HEK293 (cell line): ENCODE results near the gene CMAS.

Experiments used
- CTCF ChIA-PET: fragments of 350-600 bp; formaldehyde crosslinking; extraction: SDS; loops from one replicate; lab custom pipeline; 2021; ENCODE audit warnings: antibody characterized with exemption; lab: Yijun Ruan, JAX
- POLR2A ChIA-PET: fragments of 300-600 bp; formaldehyde crosslinking; extraction: SDS; loops from one replicate; lab custom pipeline; 2020; ENCODE audit warnings: antibody characterized with exemption, inconsistent platforms; lab: Yijun Ruan, JAX
- H3K27ac ChIP-seq: fragments of 200-500 bp; sonication (Bioruptor generic); 2 replicates; pipeline ENCODE4 v1.5.1; 2014; ENCODE audit warnings: low read depth, low read length, control low read depth, inconsistent platforms; ENCODE audit errors: extremely low read depth
- H3K36me3 ChIP-seq, 2 experiments: fragments of 200-500 bp in 1 of 2; sonication (Bioruptor generic) in 1 of 2; 1 replicate in 1 of 2; 2 replicates in 1 of 2; pipeline ENCODE4 v1.5.1; 2014 to 2017; ENCODE audit warnings: inconsistent platforms in 2 of 2, low read length in 2 of 2; ENCODE audit not compliant: control insufficient read depth in 2 of 2, insufficient read depth in 1 of 2
- H3K4me1 ChIP-seq: fragments of 200-500 bp; sonication (Bioruptor generic); 2 replicates; pipeline ENCODE4 v1.5.1; 2014; ENCODE audit warnings: mild to moderate bottlenecking, low read length, inconsistent platforms; ENCODE audit not compliant: control insufficient read depth, insufficient read depth
- H3K4me3 ChIP-seq: 2 replicates; pipeline ENCODE4 v1.5.1; 2011; ENCODE audit warnings: low read depth, mild to moderate bottlenecking, control low read depth, low read length, moderate library complexity
- H3K9me3 ChIP-seq: fragments of 200-500 bp; sonication (Bioruptor generic); 2 replicates; pipeline ENCODE4 v1.5.1; 2014; ENCODE audit warnings: low read depth, low read length, inconsistent platforms; ENCODE audit not compliant: control insufficient read depth, insufficient read depth
- GLIS1 ChIP-seq: fragments of 450-650 bp; formaldehyde crosslinking; IDR thresholded peaks from 2 replicates; pipeline ENCODE4 v1.5.1; 2016; ENCODE audit warnings: missing biosample characterization, missing genetic modification characterization
- HOXD13 ChIP-seq: sonication (generic); formaldehyde crosslinking; IDR thresholded peaks from 2 replicates; pipeline ENCODE4 v1.8.0; 2022; ENCODE audit warnings: missing genetic modification reagents, borderline replicate concordance
- IKZF3 ChIP-seq: fragments of 450-650 bp; IDR thresholded peaks from 2 replicates; pipeline ENCODE4 v1.5.0; 2018; ENCODE audit warnings: missing biosample characterization, mild to moderate bottlenecking, missing genetic modification characterization, moderate library complexity
- KLF8 ChIP-seq: fragments of 450-650 bp; formaldehyde crosslinking; IDR thresholded peaks from 2 replicates; pipeline ENCODE4 v1.5.1; 2016; ENCODE audit warnings: missing biosample characterization, missing genetic modification characterization
- REPIN1 ChIP-seq: fragments of 450-650 bp; formaldehyde crosslinking; IDR thresholded peaks from 2 replicates; pipeline ENCODE4 v1.5.1; 2017; ENCODE audit warnings: missing biosample characterization, missing genetic modification characterization, low read depth
- ZBTB48 ChIP-seq: fragments of 450-650 bp; formaldehyde crosslinking; IDR thresholded peaks from 2 replicates; pipeline ENCODE4 v1.5.1; 2016; ENCODE audit warnings: missing biosample characterization, missing genetic modification characterization
- ZNF121 ChIP-seq: fragments of 450-650 bp; formaldehyde crosslinking; IDR thresholded peaks from 2 replicates; pipeline ENCODE4 v1.5.1; 2016; ENCODE audit warnings: missing biosample characterization, missing genetic modification characterization
- ZNF138 ChIP-seq: fragments of 450-650 bp; formaldehyde crosslinking; IDR thresholded peaks from 2 replicates; pipeline ENCODE4 v1.5.1; 2016; ENCODE audit warnings: missing biosample characterization, missing genetic modification characterization, borderline replicate concordance
- ZNF146 ChIP-seq: fragments of 450-650 bp; formaldehyde crosslinking; IDR thresholded peaks from 2 replicates; pipeline ENCODE4 v1.5.1; 2016; ENCODE audit warnings: missing biosample characterization, missing genetic modification characterization
- ZNF16 ChIP-seq: fragments of 450-650 bp; formaldehyde crosslinking; IDR thresholded peaks from 2 replicates; pipeline ENCODE4 v1.5.1; 2016; ENCODE audit warnings: low read depth, missing biosample characterization, missing genetic modification characterization
- ZNF169 ChIP-seq: fragments of 450-650 bp; formaldehyde crosslinking; IDR thresholded peaks from 2 replicates; pipeline ENCODE4 v1.5.1; 2016; ENCODE audit warnings: missing biosample characterization, missing genetic modification characterization
- ZNF175 ChIP-seq: fragments of 450-650 bp; formaldehyde crosslinking; IDR thresholded peaks from 2 replicates; pipeline ENCODE4 v1.5.1; 2016; ENCODE audit warnings: missing biosample characterization, missing genetic modification characterization
- ZNF239 ChIP-seq: fragments of 450-650 bp; formaldehyde crosslinking; IDR thresholded peaks from 2 replicates; pipeline ENCODE4 v1.5.1; 2016; ENCODE audit warnings: missing biosample characterization, missing genetic modification characterization
- ZNF266 ChIP-seq: fragments of 450-650 bp; formaldehyde crosslinking; IDR thresholded peaks from 2 replicates; pipeline ENCODE4 v1.5.1; 2016; ENCODE audit warnings: missing biosample characterization, missing genetic modification characterization, low read depth
- ZNF37A ChIP-seq: fragments of 450-650 bp; IDR thresholded peaks from 2 replicates; pipeline ENCODE4 v1.5.1; 2018; ENCODE audit warnings: missing biosample characterization, missing genetic modification characterization
- ZNF473 ChIP-seq: fragments of 450-650 bp; formaldehyde crosslinking; IDR thresholded peaks from 2 replicates; pipeline ENCODE4 v1.5.1; 2017; ENCODE audit warnings: missing biosample characterization, missing genetic modification characterization
- ZNF48 ChIP-seq: fragments of 450-650 bp; formaldehyde crosslinking; IDR thresholded peaks from 2 replicates; pipeline ENCODE4 v1.5.1; 2016; ENCODE audit warnings: missing biosample characterization, missing genetic modification characterization
- ZNF561 ChIP-seq: fragments of 450-650 bp; IDR thresholded peaks from 2 replicates; pipeline ENCODE4 v1.5.1; 2018; ENCODE audit warnings: missing biosample characterization, missing genetic modification characterization, borderline replicate concordance
- ZNF658 ChIP-seq: fragments of 450-650 bp; formaldehyde crosslinking; IDR thresholded peaks from 2 replicates; pipeline ENCODE4; 2016; ENCODE audit warnings: missing biosample characterization, missing genetic modification characterization
- ZNF776 ChIP-seq: fragments of 450-650 bp; formaldehyde crosslinking; IDR thresholded peaks from 2 replicates; pipeline ENCODE4 v1.5.0; 2017; ENCODE audit warnings: missing biosample characterization, missing genetic modification characterization, borderline replicate concordance
- TF ChIP-seq, protein P1 (sequence below): fragments of 450-650 bp; formaldehyde crosslinking; IDR thresholded peaks from 2 replicates; pipeline ENCODE4 v1.5.1; 2017; ENCODE audit warnings: missing biosample characterization, mild to moderate bottlenecking, missing genetic modification characterization, moderate library complexity
- TF ChIP-seq, protein P2 (sequence below): fragments of 450-650 bp; formaldehyde crosslinking; IDR thresholded peaks from 2 replicates; pipeline ENCODE4 v1.5.1; 2016; ENCODE audit warnings: missing biosample characterization, missing genetic modification characterization
- TF ChIP-seq, protein P3 (sequence below): fragments of 450-650 bp; formaldehyde crosslinking; IDR thresholded peaks from 2 replicates; pipeline ENCODE4; 2016; ENCODE audit warnings: missing biosample characterization, missing genetic modification characterization
- TF ChIP-seq, protein P4 (sequence below): fragments of 450-650 bp; formaldehyde crosslinking; IDR thresholded peaks from 2 replicates; pipeline ENCODE4 v1.5.1; 2016; ENCODE audit warnings: missing biosample characterization, missing genetic modification characterization
- TF ChIP-seq, protein P5 (sequence below): IDR thresholded peaks from 2 replicates; pipeline ENCODE4 v1.6.1; 2011; ENCODE audit warnings: mild to moderate bottlenecking, low read depth, low read length, borderline replicate concordance
- TF ChIP-seq, protein P6 (sequence below): fragments of 450-650 bp; formaldehyde crosslinking; IDR thresholded peaks from 2 replicates; pipeline ENCODE4 v1.5.1; 2016; ENCODE audit warnings: missing biosample characterization, missing genetic modification characterization
- TF ChIP-seq, protein P7 (sequence below): fragments of 450-650 bp; formaldehyde crosslinking; IDR thresholded peaks from 2 replicates; pipeline ENCODE4 v1.5.1; 2017; ENCODE audit warnings: missing biosample characterization, missing genetic modification characterization

Gene CMAS

DNA sequence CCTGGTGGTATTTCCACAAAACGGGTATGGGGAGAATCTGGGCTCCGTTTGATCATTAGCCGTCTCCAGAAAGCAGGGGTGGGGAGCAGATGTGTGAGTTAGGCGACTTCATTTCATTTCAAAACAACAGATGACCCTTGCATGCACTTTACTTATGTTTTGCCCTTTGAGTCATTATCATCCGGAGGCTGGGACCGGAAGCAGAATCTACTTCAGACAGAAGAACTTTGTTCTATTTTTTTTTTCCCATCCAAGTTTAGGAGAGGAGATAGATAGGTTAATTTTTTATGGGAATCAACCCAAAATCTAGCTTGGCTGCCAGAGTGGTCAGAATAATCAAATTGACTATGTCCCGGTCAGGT is 31.3 kb upstream of the CMAS start (continued):
- TF ChIP-seq ZNF138 (tag by site-specific recombination) = no peak
- TF ChIP-seq, protein P1, sequence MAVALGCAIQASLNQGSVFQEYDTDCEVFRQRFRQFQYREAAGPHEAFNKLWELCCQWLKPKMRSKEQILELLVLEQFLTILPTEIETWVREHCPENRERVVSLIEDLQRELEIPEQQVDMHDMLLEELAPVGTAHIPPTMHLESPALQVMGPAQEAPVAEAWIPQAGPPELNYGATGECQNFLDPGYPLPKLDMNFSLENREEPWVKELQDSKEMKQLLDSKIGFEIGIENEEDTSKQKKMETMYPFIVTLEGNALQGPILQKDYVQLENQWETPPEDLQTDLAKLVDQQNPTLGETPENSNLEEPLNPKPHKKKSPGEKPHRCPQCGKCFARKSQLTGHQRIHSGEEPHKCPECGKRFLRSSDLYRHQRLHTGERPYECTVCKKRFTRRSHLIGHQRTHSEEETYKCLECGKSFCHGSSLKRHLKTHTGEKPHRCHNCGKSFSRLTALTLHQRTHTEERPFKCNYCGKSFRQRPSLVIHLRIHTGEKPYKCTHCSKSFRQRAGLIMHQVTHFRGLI (tag by site-specific recombination) = no peak
- no peak for TF ChIP-seq REPIN1
- TF ChIP-seq, protein P2, sequence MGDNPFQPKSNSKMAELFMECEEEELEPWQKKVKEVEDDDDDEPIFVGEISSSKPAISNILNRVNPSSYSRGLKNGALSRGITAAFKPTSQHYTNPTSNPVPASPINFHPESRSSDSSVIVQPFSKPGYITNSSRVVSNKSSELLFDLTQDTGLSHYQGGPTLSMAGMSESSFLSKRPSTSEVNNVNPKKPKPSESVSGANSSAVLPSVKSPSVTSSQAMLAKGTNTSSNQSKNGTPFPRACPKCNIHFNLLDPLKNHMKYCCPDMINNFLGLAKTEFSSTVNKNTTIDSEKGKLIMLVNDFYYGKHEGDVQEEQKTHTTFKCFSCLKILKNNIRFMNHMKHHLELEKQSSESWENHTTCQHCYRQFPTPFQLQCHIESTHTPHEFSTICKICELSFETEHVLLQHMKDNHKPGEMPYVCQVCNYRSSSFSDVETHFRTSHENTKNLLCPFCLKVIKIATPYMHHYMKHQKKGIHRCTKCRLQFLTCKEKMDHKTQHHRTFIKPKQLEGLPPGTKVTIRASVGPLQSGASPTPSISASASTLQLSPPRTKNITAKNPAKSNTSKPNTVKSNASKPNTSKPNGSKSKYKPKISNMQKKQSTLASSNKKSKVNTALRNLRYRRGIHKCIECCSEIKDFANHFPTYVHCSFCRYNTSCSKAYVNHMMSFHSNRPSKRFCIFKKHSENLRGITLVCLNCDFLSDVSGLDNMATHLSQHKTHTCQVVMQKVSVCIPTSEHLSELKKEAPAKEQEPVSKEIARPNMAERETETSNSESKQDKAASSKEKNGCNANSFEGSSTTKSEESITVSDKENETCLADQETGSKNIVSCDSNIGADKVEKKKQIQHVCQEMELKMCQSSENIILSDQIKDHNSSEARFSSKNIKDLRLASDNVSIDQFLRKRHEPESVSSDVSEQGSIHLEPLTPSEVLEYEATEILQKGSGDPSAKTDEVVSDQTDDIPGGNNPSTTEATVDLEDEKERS (tag by site-specific recombination) = no peak
- TF ChIP-seq ZNF16 (tag by site-specific recombination) = no peak
- TF ChIP-seq, protein P3, sequence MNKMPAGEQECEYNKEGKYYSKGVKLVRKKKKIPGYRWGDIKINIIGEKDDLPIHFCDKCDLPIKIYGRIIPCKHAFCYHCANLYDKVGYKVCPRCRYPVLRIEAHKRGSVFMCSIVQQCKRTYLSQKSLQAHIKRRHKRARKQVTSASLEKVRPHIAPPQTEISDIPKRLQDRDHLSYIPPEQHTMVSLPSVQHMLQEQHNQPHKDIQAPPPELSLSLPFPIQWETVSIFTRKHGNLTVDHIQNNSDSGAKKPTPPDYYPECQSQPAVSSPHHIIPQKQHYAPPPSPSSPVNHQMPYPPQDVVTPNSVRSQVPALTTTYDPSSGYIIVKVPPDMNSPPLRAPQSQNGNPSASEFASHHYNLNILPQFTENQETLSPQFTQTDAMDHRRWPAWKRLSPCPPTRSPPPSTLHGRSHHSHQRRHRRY (tag by site-specific recombination) = no peak
- TF ChIP-seq, protein P4, sequence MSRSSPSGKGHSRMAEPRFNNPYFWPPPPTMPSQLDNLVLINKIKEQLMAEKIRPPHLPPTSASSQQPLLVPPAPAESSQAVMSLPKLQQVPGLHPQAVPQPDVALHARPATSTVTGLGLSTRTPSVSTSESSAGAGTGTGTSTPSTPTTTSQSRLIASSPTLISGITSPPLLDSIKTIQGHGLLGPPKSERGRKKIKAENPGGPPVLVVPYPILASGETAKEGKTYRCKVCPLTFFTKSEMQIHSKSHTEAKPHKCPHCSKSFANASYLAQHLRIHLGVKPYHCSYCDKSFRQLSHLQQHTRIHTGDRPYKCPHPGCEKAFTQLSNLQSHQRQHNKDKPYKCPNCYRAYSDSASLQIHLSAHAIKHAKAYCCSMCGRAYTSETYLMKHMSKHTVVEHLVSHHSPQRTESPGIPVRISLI (tag by site-specific recombination) = no peak
- TF ChIP-seq ZNF48 (tag by site-specific recombination) = no peak
- no peak for TF ChIP-seq ZBTB48 (tag by site-specific recombination)
- no peak for TF ChIP-seq GLIS1
- TF ChIP-seq IKZF3 (tag by site-specific recombination) = no peak

DNA sequence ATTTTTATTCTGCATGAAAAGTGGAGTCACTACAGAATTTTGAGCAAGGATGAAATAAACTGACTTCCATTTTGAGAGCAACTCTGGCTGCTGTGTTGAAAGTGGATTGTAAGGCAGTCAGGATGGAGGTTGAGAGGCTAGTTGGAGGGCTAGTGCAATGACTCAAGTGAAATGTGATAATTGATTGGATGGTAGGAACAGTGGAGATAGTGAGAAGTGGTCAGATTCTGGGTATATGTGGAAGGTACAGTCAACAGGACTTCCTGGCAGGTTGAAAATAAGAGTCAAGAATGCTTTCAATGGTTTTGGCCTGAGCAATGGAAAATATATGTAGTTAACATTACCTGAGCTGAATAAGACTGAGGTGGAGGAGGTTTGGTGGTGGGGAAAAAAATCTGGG is 29.0 kb upstream of the CMAS start:
- no peaks in the 10 kb centered on the region for H3K4me1 ChIP-seq
- ChIA-PET CTCF (interaction anchor here (0.7 to 0.9 kb wide), 2 partner anchors 55 to 336 kb away, joined by 3 to 5 read pairs; no protein-coding TSS in a partner anchor), POLR2A (no interaction called here)
- H3K27ac ChIP-seq = no peak overlapping the region
- no peaks in the 10 kb centered on the region for H3K9me3 ChIP-seq
- no peak overlapping the region for H3K4me3 ChIP-seq
- TF ChIP-seq ZNF175 (tag by site-specific recombination) (no peak), ZNF776 (tag by site-specific recombination) (no peak), ZNF658 (no peak), HOXD13 (CRISPR knock-in tag) (no peak), ZNF239 (tag by site-specific recombination) (no peak), ZNF169 (tag by site-specific recombination) (no peak), ZNF37A (tag by site-specific recombination) (no peak), ZNF266 (no peak), ZNF561 (no peak), ZNF473 (tag by site-specific recombination) (no peak), ZNF146 (no peak), KLF8 (no peak), ZNF121 (no peak)
- TF ChIP-seq, protein P5, sequence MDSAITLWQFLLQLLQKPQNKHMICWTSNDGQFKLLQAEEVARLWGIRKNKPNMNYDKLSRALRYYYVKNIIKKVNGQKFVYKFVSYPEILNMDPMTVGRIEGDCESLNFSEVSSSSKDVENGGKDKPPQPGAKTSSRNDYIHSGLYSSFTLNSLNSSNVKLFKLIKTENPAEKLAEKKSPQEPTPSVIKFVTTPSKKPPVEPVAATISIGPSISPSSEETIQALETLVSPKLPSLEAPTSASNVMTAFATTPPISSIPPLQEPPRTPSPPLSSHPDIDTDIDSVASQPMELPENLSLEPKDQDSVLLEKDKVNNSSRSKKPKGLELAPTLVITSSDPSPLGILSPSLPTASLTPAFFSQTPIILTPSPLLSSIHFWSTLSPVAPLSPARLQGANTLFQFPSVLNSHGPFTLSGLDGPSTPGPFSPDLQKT = no peak
- TF ChIP-seq, protein P6, sequence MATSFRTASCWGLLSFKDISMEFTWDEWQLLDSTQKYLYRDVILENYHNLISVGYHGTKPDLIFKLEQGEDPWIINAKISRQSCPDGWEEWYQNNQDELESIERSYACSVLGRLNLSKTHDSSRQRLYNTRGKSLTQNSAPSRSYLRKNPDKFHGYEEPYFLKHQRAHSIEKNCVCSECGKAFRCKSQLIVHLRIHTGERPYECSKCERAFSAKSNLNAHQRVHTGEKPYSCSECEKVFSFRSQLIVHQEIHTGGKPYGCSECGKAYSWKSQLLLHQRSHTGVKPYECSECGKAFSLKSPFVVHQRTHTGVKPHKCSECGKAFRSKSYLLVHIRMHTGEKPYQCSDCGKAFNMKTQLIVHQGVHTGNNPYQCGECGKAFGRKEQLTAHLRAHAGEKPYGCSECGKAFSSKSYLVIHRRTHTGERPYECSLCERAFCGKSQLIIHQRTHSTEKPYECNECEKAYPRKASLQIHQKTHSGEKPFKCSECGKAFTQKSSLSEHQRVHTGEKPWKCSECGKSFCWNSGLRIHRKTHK (tag by site-specific recombination) = no peak
- TF ChIP-seq, protein P7, sequence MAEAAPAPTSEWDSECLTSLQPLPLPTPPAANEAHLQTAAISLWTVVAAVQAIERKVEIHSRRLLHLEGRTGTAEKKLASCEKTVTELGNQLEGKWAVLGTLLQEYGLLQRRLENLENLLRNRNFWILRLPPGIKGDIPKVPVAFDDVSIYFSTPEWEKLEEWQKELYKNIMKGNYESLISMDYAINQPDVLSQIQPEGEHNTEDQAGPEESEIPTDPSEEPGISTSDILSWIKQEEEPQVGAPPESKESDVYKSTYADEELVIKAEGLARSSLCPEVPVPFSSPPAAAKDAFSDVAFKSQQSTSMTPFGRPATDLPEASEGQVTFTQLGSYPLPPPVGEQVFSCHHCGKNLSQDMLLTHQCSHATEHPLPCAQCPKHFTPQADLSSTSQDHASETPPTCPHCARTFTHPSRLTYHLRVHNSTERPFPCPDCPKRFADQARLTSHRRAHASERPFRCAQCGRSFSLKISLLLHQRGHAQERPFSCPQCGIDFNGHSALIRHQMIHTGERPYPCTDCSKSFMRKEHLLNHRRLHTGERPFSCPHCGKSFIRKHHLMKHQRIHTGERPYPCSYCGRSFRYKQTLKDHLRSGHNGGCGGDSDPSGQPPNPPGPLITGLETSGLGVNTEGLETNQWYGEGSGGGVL (tag by site-specific recombination) = no peak
- H3K36me3 ChIP-seq = no peaks in the 10 kb centered on the region
